Endodermal cell (in vitro differentiated cells): ENCODE measurements around the gene ASB12. TPM values are rescaled to one million over a fixed set of nuclear protein-coding genes. Genes with fewer than 3 reads are reported as not detected.

Experiments used
- DNase-seq: peaks from one replicate; pipeline ENCODE4 v3.0.0-alpha.2; 2017
- H3K27ac ChIP-seq: 2 replicates; pipeline ENCODE4 v1.5.1; 2013; ENCODE audit warnings: mild to moderate bottlenecking, low read depth, low read length, moderate library complexity
- H3K27me3 ChIP-seq: 2 replicates; pipeline ENCODE4 v1.6.1; 2013; ENCODE audit warnings: mild to moderate bottlenecking, low read length, moderate library complexity; ENCODE audit not compliant: insufficient read depth, control insufficient read depth, poor library complexity, severe bottlenecking
- H3K36me3 ChIP-seq: 2 replicates; pipeline ENCODE4 v1.7.0; 2013; ENCODE audit warnings: mild to moderate bottlenecking, low read length, moderate library complexity; ENCODE audit not compliant: control insufficient read depth, insufficient read depth
- H3K4me1 ChIP-seq: one replicate; pipeline ENCODE4 v1.7.0; 2013; ENCODE audit warnings: low read length; ENCODE audit not compliant: control insufficient read depth, insufficient read depth
- H3K4me3 ChIP-seq: 2 replicates; pipeline ENCODE4 v1.5.1; 2013; ENCODE audit warnings: mild to moderate bottlenecking, low read length, moderate library complexity
- H3K9ac ChIP-seq: 2 replicates; pipeline ENCODE4 v1.6.1; 2013; ENCODE audit warnings: mild to moderate bottlenecking, low read length, moderate library complexity; ENCODE audit not compliant: poor library complexity, severe bottlenecking; ENCODE audit errors: extremely low read depth
- H3K9me3 ChIP-seq: 2 replicates; pipeline ENCODE4 v1.6.1; 2013; ENCODE audit warnings: mild to moderate bottlenecking, low read length, moderate library complexity; ENCODE audit not compliant: control insufficient read depth
- H3K27ac Mint-ChIP-seq: 2 replicates; pipeline ENCODE4 v1.8.0; 2020; ENCODE audit warnings: mixed read lengths
- H3K27me3 Mint-ChIP-seq: 2 replicates; pipeline ENCODE4 v1.8.0; 2021; ENCODE audit warnings: mild to moderate bottlenecking, mixed read lengths; ENCODE audit not compliant: insufficient read depth
- H3K36me3 Mint-ChIP-seq: 2 replicates; pipeline ENCODE4 v1.8.0; 2020; ENCODE audit warnings: low read depth, mixed read lengths
- H3K4me1 Mint-ChIP-seq: 2 replicates; pipeline ENCODE4 v1.8.0; 2020; ENCODE audit warnings: mixed read lengths
- H3K4me3 Mint-ChIP-seq: 2 replicates; pipeline ENCODE4 v1.8.0; 2020; ENCODE audit warnings: mild to moderate bottlenecking, moderate library complexity, mixed read lengths
- H3K9me3 Mint-ChIP-seq: 2 replicates; pipeline ENCODE4 v1.8.0; 2020; ENCODE audit warnings: mild to moderate bottlenecking, mixed read lengths
- WGBS, 2 experiments: methylation state at CpG; one replicate each; pipeline versions ENCODE4 v1.1.5 to v1.1.7; 2013; ENCODE audit warnings: missing lambda C conversion rate in 2 of 2, mixed read lengths in 1 of 2; ENCODE audit not compliant: insufficient coverage in 1 of 2, insufficient read length in 1 of 2; 5-methylcytosine and 5-hydroxymethylcytosine counted together
- total RNA-seq, 2 donors: library from RNA; stranded (reverse); fragmentation: NEBNext Ultra II Directional in 1 of 2; extraction: Animal tissue kit (Norgen Biotek cat#: 25700) in 1 of 2; gene quantifications; 2 replicates in 1 of 2; 3 replicates in 1 of 2; pipeline ENCODE4 v1.2.1, GENCODE V29; 2021
- TF ChIP-seq, protein P1 (sequence below): fragments of 200-600 bp; sonication (generic); conservative IDR thresholded peaks from 2 replicates; pipeline ENCODE4 v1.5.0; 2021; ENCODE audit warnings: antibody characterized with exemption, mild to moderate bottlenecking

Gene ASB12
- total RNA-seq, 2 donors from 2014 or later, result 0.48 to 0.53 TPM

DNA sequence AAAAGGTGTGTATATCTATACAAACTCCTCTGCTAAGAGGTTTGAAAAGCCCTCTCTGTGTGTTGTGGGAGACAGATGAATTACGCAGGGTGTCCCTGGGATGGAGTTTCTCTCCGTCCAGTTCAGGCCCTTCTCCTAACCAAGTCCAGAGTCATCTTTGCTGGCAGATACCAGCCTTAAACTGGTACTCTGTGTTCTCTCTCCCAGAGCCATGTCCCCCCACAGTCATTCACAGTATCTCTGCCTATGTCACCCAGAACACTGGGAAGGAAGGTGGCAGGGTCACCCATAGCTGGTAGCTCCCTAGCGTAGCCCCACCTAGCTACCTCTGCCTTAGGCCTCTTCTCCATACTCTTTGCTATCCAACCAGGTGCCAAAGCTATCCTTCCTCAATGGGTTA, 33.8 kb downstream of the ASB12 start:
- H3K36me3 ChIP-seq, result no peaks in the 10 kb centered on the region
- no peak overlapping the region for H3K27ac ChIP-seq
- H3K4me3 ChIP-seq, result no peak overlapping the region
- no peaks in the 10 kb centered on the region for H3K9me3 ChIP-seq
- no peak overlapping the region for H3K9ac ChIP-seq
- Mint-ChIP-seq H3K9me3 (peaks cover 70% of the 10 kb centered on the region), H3K36me3 (peaks cover 13% of the 10 kb centered on the region), H3K27me3 (no peaks in the 10 kb centered on the region), H3K27ac (no peak overlapping the region), H3K4me1 (no peaks in the 10 kb centered on the region), H3K4me3 (no peak overlapping the region)
- no peak for DNase-seq
- H3K4me1 ChIP-seq, result no peaks in the 10 kb centered on the region
- WGBS, 2 experiments, result 93% methylated on average over 3 of the region's 3 CpGs; no CpG with 5 or more reads in 1 of the 2 experiments
- H3K27me3 ChIP-seq, result no peaks in the 10 kb centered on the region
- TF ChIP-seq, protein P1, sequence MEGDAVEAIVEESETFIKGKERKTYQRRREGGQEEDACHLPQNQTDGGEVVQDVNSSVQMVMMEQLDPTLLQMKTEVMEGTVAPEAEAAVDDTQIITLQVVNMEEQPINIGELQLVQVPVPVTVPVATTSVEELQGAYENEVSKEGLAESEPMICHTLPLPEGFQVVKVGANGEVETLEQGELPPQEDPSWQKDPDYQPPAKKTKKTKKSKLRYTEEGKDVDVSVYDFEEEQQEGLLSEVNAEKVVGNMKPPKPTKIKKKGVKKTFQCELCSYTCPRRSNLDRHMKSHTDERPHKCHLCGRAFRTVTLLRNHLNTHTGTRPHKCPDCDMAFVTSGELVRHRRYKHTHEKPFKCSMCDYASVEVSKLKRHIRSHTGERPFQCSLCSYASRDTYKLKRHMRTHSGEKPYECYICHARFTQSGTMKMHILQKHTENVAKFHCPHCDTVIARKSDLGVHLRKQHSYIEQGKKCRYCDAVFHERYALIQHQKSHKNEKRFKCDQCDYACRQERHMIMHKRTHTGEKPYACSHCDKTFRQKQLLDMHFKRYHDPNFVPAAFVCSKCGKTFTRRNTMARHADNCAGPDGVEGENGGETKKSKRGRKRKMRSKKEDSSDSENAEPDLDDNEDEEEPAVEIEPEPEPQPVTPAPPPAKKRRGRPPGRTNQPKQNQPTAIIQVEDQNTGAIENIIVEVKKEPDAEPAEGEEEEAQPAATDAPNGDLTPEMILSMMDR, result no peak

DNA sequence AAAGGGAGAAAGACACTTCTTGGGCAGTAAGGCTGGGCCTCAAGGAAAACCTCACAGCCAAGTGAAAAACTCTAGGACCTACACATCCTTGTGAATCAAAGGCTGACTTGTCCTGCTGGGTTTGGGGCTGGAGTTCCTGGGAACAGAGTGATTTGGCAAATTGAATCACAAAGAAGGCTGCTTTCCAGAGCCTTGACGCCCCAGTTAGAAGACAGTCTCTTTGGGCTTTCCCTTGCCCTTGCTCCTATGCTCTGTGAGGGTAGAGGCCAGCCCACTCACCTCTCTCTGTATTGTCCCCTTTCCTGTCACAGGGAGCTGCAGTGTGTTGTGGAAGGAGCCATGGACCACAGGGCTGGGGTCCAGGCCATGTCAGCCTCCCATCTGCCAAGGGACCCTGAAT, 34.5 kb downstream of the ASB12 start:
- no peaks in the 10 kb centered on the region for H3K27me3 ChIP-seq
- no peak overlapping the region for H3K4me3 Mint-ChIP-seq
- DNase-seq, result no peak
- H3K36me3 Mint-ChIP-seq, result peaks cover 18% of the 10 kb centered on the region
- H3K4me3 ChIP-seq, result no peak overlapping the region
- no peak overlapping the region for H3K9ac ChIP-seq
- TF ChIP-seq, protein P1, result no peak
- H3K27me3 Mint-ChIP-seq, result no peaks in the 10 kb centered on the region
- H3K27ac ChIP-seq, result no peak overlapping the region
- 22 to 50% methylated on average over 1 of the region's 1 CpG for WGBS, 2 experiments
- peaks cover 70% of the 10 kb centered on the region for H3K9me3 Mint-ChIP-seq
- H3K27ac Mint-ChIP-seq, result no peak overlapping the region
- H3K9me3 ChIP-seq, result no peaks in the 10 kb centered on the region
- no peaks in the 10 kb centered on the region for H3K4me1 ChIP-seq
- H3K36me3 ChIP-seq, result no peaks in the 10 kb centered on the region
- no peaks in the 10 kb centered on the region for H3K4me1 Mint-ChIP-seq

- H3K36me3 Mint-ChIP-seq, result peaks cover 23% of the 10 kb centered on the region
- Histone ChIP-seq H3K4me3 (no peak overlapping the region), H3K9me3 (no peaks in the 10 kb centered on the region), H3K9ac (no peak overlapping the region), H3K4me1 (no peaks in the 10 kb centered on the region), H3K27me3 (no peaks in the 10 kb centered on the region), H3K27ac (no peak overlapping the region), H3K36me3 (no peaks in the 10 kb centered on the region)
- no peak overlapping the region for H3K27ac Mint-ChIP-seq
- TF ChIP-seq, protein P1, result no peak
- no peak overlapping the region for H3K4me3 Mint-ChIP-seq
- WGBS, 2 experiments, result 94% methylated on average over 5 of the region's 5 CpGs; no CpG with 5 or more reads in 1 of the 2 experiments
- no peaks in the 10 kb centered on the region for H3K27me3 Mint-ChIP-seq
- peaks cover 3% of the 10 kb centered on the region for H3K4me1 Mint-ChIP-seq
- DNase-seq, result no peak
- H3K9me3 Mint-ChIP-seq, result peaks cover 59% of the 10 kb centered on the region
Measured at GRCh38 chrX:64192673-64193072, 37.7 kb downstream of the ASB12 start.
